Ishikawa (cell line): ENCODE results near the gene CBLB.

Source experiments
- CEBPB ChIP-seq: IDR thresholded peaks from 2 replicates; pipeline ENCODE4 v1.6.1; 2012
- CREB1 ChIP-seq: IDR thresholded peaks from 2 replicates; pipeline ENCODE4 v1.6.1; 2012; ENCODE audit warnings: low read depth
- EGR1 ChIP-seq: IDR thresholded peaks from 2 replicates; pipeline ENCODE4 v1.6.1; 2012
- EP300 ChIP-seq: IDR thresholded peaks from 2 replicates; pipeline ENCODE4 v1.6.1; 2012; ENCODE audit warnings: borderline replicate concordance
- FOXM1 ChIP-seq: IDR thresholded peaks from 2 replicates; pipeline ENCODE4 v1.6.1; 2012; ENCODE audit warnings: low read depth, borderline replicate concordance
- MAX ChIP-seq: IDR thresholded peaks from 2 replicates; pipeline ENCODE4 v1.6.1; 2012
- NFIC ChIP-seq: IDR thresholded peaks from 2 replicates; pipeline ENCODE4 v1.6.1; 2012
- RAD21 ChIP-seq: IDR thresholded peaks from 2 replicates; pipeline ENCODE4 v1.6.1; 2012; ENCODE audit warnings: low read depth
- REST ChIP-seq: IDR thresholded peaks from 2 replicates; pipeline ENCODE4 v1.6.1; 2012; ENCODE audit warnings: low read depth, mild to moderate bottlenecking
- TAF1 ChIP-seq: IDR thresholded peaks from 2 replicates; pipeline ENCODE4 v1.6.1; 2012; ENCODE audit warnings: low read depth, mild to moderate bottlenecking
- TCF12 ChIP-seq: IDR thresholded peaks from 2 replicates; pipeline ENCODE4 v1.6.1; 2012; ENCODE audit warnings: low read depth
- TEAD4 ChIP-seq: IDR thresholded peaks from 2 replicates; pipeline ENCODE4 v1.6.1; 2012
- USF1 ChIP-seq: IDR thresholded peaks from 2 replicates; pipeline ENCODE4 v1.6.1; 2012
- YY1 ChIP-seq: IDR thresholded peaks from 2 replicates; pipeline ENCODE4 v1.6.1; 2012; ENCODE audit warnings: low read depth
- ZBTB7A ChIP-seq: IDR thresholded peaks from 2 replicates; pipeline ENCODE4 v1.6.1; 2012; ENCODE audit warnings: low read depth

CBLB gene

GRCh38 chr3:105755121-105755886 is 113.5 kb downstream of the CBLB start:
- TF ChIP-seq MAX, result no peak
- no peak for TF ChIP-seq CEBPB

- TF ChIP-seq CEBPB, result no peak
- no peak for TF ChIP-seq TAF1
- no peak for TF ChIP-seq YY1
- no peak for TF ChIP-seq REST
- no peak for TF ChIP-seq TEAD4
- no peak for TF ChIP-seq CREB1
- TF ChIP-seq TCF12, result no peak
- TF ChIP-seq NFIC, result no peak
- no peak for TF ChIP-seq USF1
Measured at GRCh38 chr3:105752791-105753415, 115.9 kb downstream of the CBLB start.

GRCh38 chr3:105747696-105748095 is 121.1 kb downstream of the CBLB start:
- TF ChIP-seq YY1, result no peak
- no peak for TF ChIP-seq USF1
- no peak for TF ChIP-seq REST
- no peak for TF ChIP-seq TAF1
- TF ChIP-seq CREB1, result no peak
- no peak for TF ChIP-seq FOXM1
- no peak for TF ChIP-seq RAD21

- TF ChIP-seq MAX (no peak), ZBTB7A (no peak), CREB1 (no peak), TCF12 (no peak), YY1 (no peak), CEBPB (no peak), FOXM1 (no peak), EGR1 (no peak), NFIC (no peak), USF1 (no peak), RAD21 (no peak), TEAD4 (no peak), REST (no peak), TAF1 (no peak), EP300 (no peak)
Measured at GRCh38 chr3:105747060-105747541, 121.7 kb downstream of the CBLB start.
